GM12878 (cell line): ENCODE measurements around the gene UCN2. TPM values are rescaled to one million over a fixed set of nuclear protein-coding genes. Genes with fewer than 3 reads are reported as not detected.

Experiments used
- ATAC-seq: fragments of 200-7000 bp; cut with Tn5 transposase; 3 replicates; pipeline ENCODE4 v1.9.1; 2020; ENCODE audit warnings: mild to moderate bottlenecking, moderate library complexity
- BruUV-seq: library from RNA; stranded (reverse); fragments of 400-500 nt; replicated peaks from 2 replicates; lab custom pipeline; 2021; lab: Mats Ljungman, UMichigan
- CTCF ChIA-PET: fragments of 300-600 bp; sonication (Branson Sonifier 250); formaldehyde crosslinking; extraction: SDS; loops from one replicate; lab custom pipeline; 2021; ENCODE audit warnings: inconsistent platforms; lab: Yijun Ruan, JAX
- POLR2A ChIA-PET: fragments of 350-600 bp; formaldehyde crosslinking; extraction: SDS; loops from one replicate; lab custom pipeline; 2021; ENCODE audit warnings: inconsistent platforms; lab: Charles Lee
- RAD21 ChIA-PET: fragments of 300-600 bp; sonication (Branson Sonifier 250); formaldehyde crosslinking; loops from one replicate; lab custom pipeline; 2023; ENCODE audit warnings: antibody characterized with exemption; ENCODE audit not compliant: unreplicated experiment; lab: Charles Lee
- SMC1A ChIA-PET: fragments of 300-600 bp; sonication (Branson Sonifier 250); formaldehyde crosslinking; loops from one replicate; lab custom pipeline; 2023; ENCODE audit not compliant: unreplicated experiment, uncharacterized antibody; lab: Charles Lee
- DNase-seq: peaks from one replicate; pipeline ENCODE4 v3.0.0-alpha.2; 2011; ENCODE audit warnings: low read depth, low spot score
- FAIRE-seq: peaks from 3 replicates; lab custom pipeline; 2011; peaks lifted over from hg19 to GRCh38; lab: Jason Lieb, UNC
- H2AFZ ChIP-seq: 2 replicates; pipeline ENCODE4 v1.6.0; 2011; ENCODE audit warnings: low read depth, low read length, control low read depth; ENCODE audit not compliant: control insufficient read depth
- H3K27ac ChIP-seq: 2 replicates; pipeline ENCODE4 v1.5.1; 2011; ENCODE audit warnings: control low read depth; ENCODE audit not compliant: control insufficient read depth, insufficient read depth
- H3K27me3 ChIP-seq, 2 experiments: replicated peaks in 1 of 2; 2 replicates each; pipeline versions ENCODE4 v1.6.0 to v1.6.1; 2011; ENCODE audit warnings: low read length in 1 of 2; ENCODE audit not compliant: control insufficient read depth in 2 of 2, insufficient read depth in 2 of 2
- H3K36me3 ChIP-seq, 2 experiments: 2 replicates each; pipeline ENCODE4 v1.5.1; 2011; ENCODE audit warnings: low read length in 1 of 2; ENCODE audit not compliant: control insufficient read depth in 2 of 2, insufficient read depth in 2 of 2
- H3K4me1 ChIP-seq: 2 replicates; pipeline ENCODE4 v1.6.1; 2011; ENCODE audit warnings: mild to moderate bottlenecking, low read length, moderate library complexity, mixed read lengths; ENCODE audit not compliant: control insufficient read depth, insufficient read depth
- H3K4me2 ChIP-seq: 2 replicates; pipeline ENCODE4 v1.6.0; 2011; ENCODE audit warnings: control low read depth; ENCODE audit not compliant: control insufficient read depth, insufficient read depth
- H3K4me3 ChIP-seq: fragments of 200-600 bp; sonication (generic); 2 replicates; pipeline ENCODE4 v1.5.1; 2016
- H3K79me2 ChIP-seq: 2 replicates; pipeline ENCODE4 v1.6.0; 2011; ENCODE audit warnings: low read length; ENCODE audit not compliant: control insufficient read depth, insufficient read depth
- H3K9ac ChIP-seq: 2 replicates; pipeline ENCODE4 v1.8.0; 2011; ENCODE audit warnings: low read length, control low read depth, mixed read lengths; ENCODE audit not compliant: control insufficient read depth, insufficient read depth
- H3K9me3 ChIP-seq: replicated peaks from 3 replicates; pipeline ENCODE4 v1.5.1; 2011; ENCODE audit warnings: mild to moderate bottlenecking, low read length; ENCODE audit not compliant: control insufficient read depth, insufficient read depth
- H4K20me1 ChIP-seq: 2 replicates; pipeline ENCODE4 v1.6.0; 2011; ENCODE audit not compliant: control insufficient read depth, insufficient read depth
- ASH2L ChIP-seq: fragments of 300-600, 200-600 bp; sonication (generic); IDR thresholded peaks from 2 replicates; pipeline ENCODE4 v1.6.1; 2017; ENCODE audit warnings: low read depth, mild to moderate bottlenecking, borderline replicate concordance
- CREB1 ChIP-seq: IDR thresholded peaks from 2 replicates; pipeline ENCODE4 v1.6.1; 2012; ENCODE audit warnings: low read depth, mild to moderate bottlenecking, inconsistent platforms
- E2F4 ChIP-seq: IDR thresholded peaks from 2 replicates; pipeline ENCODE4 v1.6.1; 2012; ENCODE audit warnings: low read depth, low read length, improper control_type of control experiment
- EED ChIP-seq: sonication (generic); IDR thresholded peaks from 2 replicates; pipeline ENCODE4 v1.6.1; 2016; ENCODE audit warnings: antibody characterized with exemption, low read depth
- EGR1 ChIP-seq, 2 experiments: IDR thresholded peaks; 1 replicate in 1 of 2; 2 replicates in 1 of 2; pipeline ENCODE4 v1.6.1; 2011 to 2012; ENCODE audit warnings: low read depth in 2 of 2, low read length in 2 of 2, borderline replicate concordance in 1 of 2, mild to moderate bottlenecking in 1 of 2, moderate library complexity in 1 of 2
- EP300 ChIP-seq, 2 experiments: fragments of 150-350 bp in 1 of 2; IDR thresholded peaks; 2 replicates each; pipeline ENCODE4 v1.6.1; 2011 to 2012; ENCODE audit warnings: low read depth in 2 of 2, low read length in 2 of 2, borderline replicate concordance in 1 of 2, improper control_type of control experiment in 1 of 2, inconsistent platforms in 1 of 2; ENCODE audit not compliant: control insufficient read depth in 1 of 2
- FOS ChIP-seq: IDR thresholded peaks from 3 replicates; pipeline ENCODE4 v1.6.1; 2011; ENCODE audit warnings: borderline replicate concordance; ENCODE audit not compliant: insufficient read length; ENCODE audit errors: extremely low read depth
- LARP7 ChIP-seq: fragments of 450-650 bp; IDR thresholded peaks from 2 replicates; pipeline ENCODE4 v1.6.1; 2017; ENCODE audit warnings: mild to moderate bottlenecking
- NR2C2 ChIP-seq: IDR thresholded peaks from 2 replicates; pipeline ENCODE4 v1.6.1; 2011; ENCODE audit warnings: borderline replicate concordance, low read depth; ENCODE audit not compliant: control insufficient read depth, insufficient read length
- SMAD1 ChIP-seq: fragments of 450-650 bp; IDR thresholded peaks from 2 replicates; pipeline ENCODE4 v1.6.1; 2018; ENCODE audit warnings: mild to moderate bottlenecking, low read depth; ENCODE audit not compliant: partially characterized antibody
- SMAD5 ChIP-seq: IDR thresholded peaks from 2 replicates; pipeline ENCODE4 v1.6.1; 2016; ENCODE audit warnings: antibody characterized with exemption, low read depth
- SP1 ChIP-seq: IDR thresholded peaks from one replicate; pipeline ENCODE4 v1.6.1; 2011; ENCODE audit warnings: low read depth, low read length
- SREBF1 ChIP-seq: IDR thresholded peaks from 2 replicates; pipeline ENCODE4 v1.6.1; 2012; ENCODE audit warnings: mild to moderate bottlenecking, low read length
- ZNF592 ChIP-seq: fragments of 450-650 bp; IDR thresholded peaks from 2 replicates; pipeline ENCODE4 v1.6.1; 2017; ENCODE audit warnings: mild to moderate bottlenecking, moderate library complexity
- ZZZ3 ChIP-seq: IDR thresholded peaks from 2 replicates; pipeline ENCODE4 v1.6.1; 2011; ENCODE audit warnings: low read depth; ENCODE audit not compliant: control insufficient read depth, insufficient read length
- WGBS: methylation state at CpG from one replicate; pipeline ENCODE4 v1.1.6; 2016; ENCODE audit warnings: low lambda C conversion rate; ENCODE audit not compliant: insufficient replicate concordance, insufficient coverage; ENCODE audit errors: missing lambda C conversion rate; 5-methylcytosine and 5-hydroxymethylcytosine counted together
- in situ Hi-C: fragments of 300-500 bp; cut with MboI; formaldehyde crosslinking; loops from 9 replicates; pipeline ENCODE4 v1.14.3; 2018; ENCODE audit warnings: mixed read lengths
- intact Hi-C: fragments of 100-400 bp; cut with micrococcal nuclease; formaldehyde crosslinking; loops from one replicate; pipeline ENCODE4 v1.14.2; 2022; ENCODE audit not compliant: unreplicated experiment
- polyA plus RNA-seq, 11 experiments: library from polyadenylated mRNA; depleted of rRNA in 4 of 11; unstranded in 6 of 11; stranded (reverse) in 5 of 11; fragments of >200 nt; fragmentation: Nextera tagmentation in 4 of 11; fragmentation: Illumina TruSeq in 1 of 11; extraction: Ambion mirVana in 4 of 11; extraction: Trizol in 1 of 11; gene quantifications; 1 replicate in 1 of 11; 2 replicates in 10 of 11; pipeline versions ENCODE4 v1.2.1 to v1.2.3, GENCODE V29; 2011 to 2016; ENCODE audit warnings: inconsistent platforms in 2 of 11, missing spikeins in 2 of 11, low read depth in 1 of 11
- total RNA-seq, 4 experiments: library from RNA; depleted of rRNA in 3 of 4; stranded (reverse); fragments of >200 nt in 3 of 4; fragmentation: Illumina TruSeq in 1 of 4; extraction: Trizol in 1 of 4; gene quantifications; 2 replicates each; pipeline versions ENCODE4 v1.2.1 to v1.2.3, GENCODE V29; 2013 to 2021

The UCN2 gene
- total and polyA plus RNA-seq, 10 of the 15 experiments (the other 5 are each of a cell fraction or from before 2014, with no cell fraction given): 0.05 TPM; not detected in 9

- Histone ChIP-seq H3K9me3 (no peaks in the 10 kb centered on the region), H3K27ac (no peak overlapping the region), H3K4me1 (no peaks in the 10 kb centered on the region), H3K79me2 (no peaks in the 10 kb centered on the region), H3K4me2 (no peak overlapping the region), H3K9ac (no peak overlapping the region), H3K27me3 (no peaks in the 10 kb centered on the region), H4K20me1 (no peaks in the 10 kb centered on the region), H2AFZ (no peak overlapping the region), H3K36me3 (no peaks in the 10 kb centered on the region), H3K4me3 (no peak overlapping the region)
- ATAC-seq (no peak), DNase-seq (no peak), FAIRE-seq (no peak)
- ChIA-PET POLR2A (no interaction called here), CTCF (no interaction called here), SMC1A (no interaction called here), RAD21 (no interaction called here)
- no TSS peak for BruUV-seq
- 58% methylated on average over 15 of the region's 15 CpGs for WGBS
- TF ChIP-seq ZZZ3: no peak
- TF ChIP-seq ZNF592: no peak
- no peak for TF ChIP-seq E2F4
- TF ChIP-seq CREB1: no peak
- TF ChIP-seq LARP7: no peak
- TF ChIP-seq ASH2L: no peak
- TF ChIP-seq SMAD1: no peak
- no peak for TF ChIP-seq SP1
- no peak for TF ChIP-seq SMAD5
- no peak for TF ChIP-seq EED
- TF ChIP-seq NR2C2: no peak
- TF ChIP-seq EGR1 (IDR thresholded peaks at IDR 0.05; ENCODE audit: borderline replicate concordance in 1 of 2, low read depth in 2 of 2, low read length in 2 of 2): no peak
- no peak for TF ChIP-seq FOS
- no peak for TF ChIP-seq EP300 (IDR thresholded peaks at IDR 0.05; ENCODE audit: borderline replicate concordance in 1 of 2, control insufficient read depth in 1 of 2, low read depth in 2 of 2, low read length in 2 of 2)
- no peak for TF ChIP-seq SREBF1
- intact Hi-C loops (no loop called here), in situ Hi-C loops (no loop called here)
These were observed 24.6 kb upstream of the UCN2 start for GRCh38 chr3:48588230-48588629.
